Measurements from ENCODE around the gene ANKRD23. TPM values are rescaled to one million over a fixed set of nuclear protein-coding genes. Genes with fewer than 3 reads are reported as not detected.
A peak's percentile ranks its signal among the peaks of the same experiment; 100 is the strongest.

The ANKRD23 gene
- total RNA-seq, 1 experiment from 2014 or later: 1.1 TPM

GRCh38 chr2:96881349-96882195 lies 37.8 kb upstream of the ANKRD23 start:
- Histone ChIP-seq H3K4me3 (peak overlapping the region; percentile 13; the same call in 1 of the 2 replicates), H3K9me3 (replicated peaks) (no peaks in the 10 kb centered on the region), H3K36me3 (no peaks in the 10 kb centered on the region), H3K27me3 (no peaks in the 10 kb centered on the region), H3K4me1 (peaks cover 46% of the 10 kb centered on the region), H3K27ac (peak overlapping the region; percentile 89)
- DNase-seq: peak; percentile 52 to 69

DNA sequence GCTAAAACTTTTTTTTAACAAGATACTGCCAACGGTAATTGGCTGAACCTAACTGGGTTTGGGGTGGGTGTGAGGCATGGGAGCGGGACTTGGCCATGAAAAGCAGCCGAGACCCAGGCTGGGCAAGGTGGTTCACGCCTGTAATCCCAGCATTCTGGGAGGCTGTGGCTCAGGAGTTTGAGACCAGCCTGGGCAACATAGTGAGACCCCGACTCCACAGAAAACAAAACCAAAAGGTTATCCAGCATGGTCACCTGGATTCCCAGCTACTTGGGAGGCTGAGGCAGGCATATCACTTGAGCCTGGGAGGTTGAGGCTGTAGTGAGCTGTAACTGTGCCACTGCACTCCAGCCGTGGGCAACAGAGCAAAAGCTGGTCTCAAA lies 37.1 kb upstream of the ANKRD23 start:
- peaks cover 53% of the 10 kb centered on the region for H3K4me1 ChIP-seq
- H3K36me3 ChIP-seq: no peaks in the 10 kb centered on the region
- H3K9me3 ChIP-seq (replicated peaks): no peaks in the 10 kb centered on the region
- no peaks in the 10 kb centered on the region for H3K27me3 ChIP-seq
- no peak overlapping the region; the same call in 1 of the 2 replicates for H3K27ac ChIP-seq
- H3K4me3 ChIP-seq: no peak overlapping the region
- no peak for DNase-seq

GRCh38 chr2:96879545-96880040 lies 35.8 kb upstream of the ANKRD23 start:
- DNase-seq: no peak
- Histone ChIP-seq H3K4me1 (peaks cover 61% of the 10 kb centered on the region), H3K27me3 (no peaks in the 10 kb centered on the region), H3K9me3 (replicated peaks) (no peaks in the 10 kb centered on the region), H3K4me3 (no peak overlapping the region), H3K27ac (no peak overlapping the region), H3K36me3 (no peaks in the 10 kb centered on the region)

- peaks cover 61% of the 10 kb centered on the region for H3K4me1 ChIP-seq
- no peaks in the 10 kb centered on the region for H3K27me3 ChIP-seq
- no peak overlapping the region for H3K4me3 ChIP-seq
- H3K27ac ChIP-seq: no peak overlapping the region
- no peak for DNase-seq
- H3K36me3 ChIP-seq: no peaks in the 10 kb centered on the region
- H3K9me3 ChIP-seq (replicated peaks): no peaks in the 10 kb centered on the region
Observed at GRCh38 chr2:96878796-96879544, 35.1 kb upstream of the ANKRD23 start.

GRCh38 chr2:96878171-96878570 lies 34.4 kb upstream of the ANKRD23 start:
- Histone ChIP-seq H3K27ac (peak overlapping the region; percentile 23), H3K4me1 (peaks cover 62% of the 10 kb centered on the region), H3K36me3 (no peaks in the 10 kb centered on the region), H3K27me3 (no peaks in the 10 kb centered on the region), H3K9me3 (replicated peaks) (no peaks in the 10 kb centered on the region), H3K4me3 (no peak overlapping the region)
- DNase-seq: no peak

DNA sequence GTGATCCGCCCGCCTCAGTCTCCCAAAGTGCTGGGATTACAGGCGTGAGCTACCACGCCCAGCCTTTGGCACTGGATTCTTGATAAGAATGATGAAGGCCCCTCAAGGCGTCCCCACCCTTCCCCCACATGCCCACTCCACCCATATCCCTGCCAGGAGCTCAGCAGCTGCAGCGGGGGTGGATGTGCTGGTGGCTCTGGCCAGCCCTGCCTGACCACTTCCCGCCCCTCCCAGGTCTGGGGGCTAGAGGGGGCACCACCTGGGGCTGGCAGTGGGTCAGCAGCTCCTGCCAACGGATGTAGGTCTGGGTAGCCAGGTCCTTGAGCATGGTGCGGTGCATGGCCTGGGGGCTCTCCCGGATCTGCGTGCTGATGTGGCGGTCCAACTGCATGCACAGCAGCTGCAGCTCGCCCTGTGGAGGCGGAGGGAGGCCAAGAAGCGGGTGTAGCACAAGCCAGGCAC lies 33.8 kb upstream of the ANKRD23 start:
- Histone ChIP-seq H3K9me3 (replicated peaks) (no peaks in the 10 kb centered on the region), H3K27me3 (no peaks in the 10 kb centered on the region), H3K4me1 (peaks cover 57% of the 10 kb centered on the region), H3K27ac (peak overlapping the region; percentile 23), H3K36me3 (no peaks in the 10 kb centered on the region), H3K4me3 (no peak overlapping the region)
- DNase-seq: peak; percentile 75 to 78

DNA sequence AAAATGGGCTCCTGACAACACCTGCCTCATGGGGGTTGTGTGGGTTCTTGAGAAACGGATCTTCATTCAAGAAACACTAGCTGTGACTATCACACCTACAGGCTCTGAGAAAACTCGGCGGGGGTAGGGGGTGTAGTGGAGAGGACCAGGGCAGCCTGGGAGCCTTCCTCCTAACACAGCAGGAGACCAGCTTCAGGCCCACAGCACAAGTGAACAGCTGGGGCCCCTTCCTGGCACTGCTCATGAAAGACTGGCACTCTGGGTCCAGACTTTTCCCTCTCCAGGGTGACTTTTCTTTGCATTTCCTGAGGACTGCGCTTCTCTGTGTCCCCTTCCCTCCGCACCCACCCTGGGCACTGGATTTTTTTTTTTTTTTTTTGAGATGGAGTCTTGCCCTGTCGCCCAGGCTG lies 33.2 kb upstream of the ANKRD23 start:
- no peaks in the 10 kb centered on the region for H3K27me3 ChIP-seq
- no peaks in the 10 kb centered on the region for H3K9me3 ChIP-seq (replicated peaks)
- no peaks in the 10 kb centered on the region for H3K36me3 ChIP-seq
- H3K27ac ChIP-seq: peak overlapping the region; percentile 23; the same call in 1 of the 2 replicates
- no peak overlapping the region for H3K4me3 ChIP-seq
- H3K4me1 ChIP-seq: peaks cover 51% of the 10 kb centered on the region
- DNase-seq: peak in 1 of 2 experiments; percentile 50

- Histone ChIP-seq H3K4me1 (peaks cover 45% of the 10 kb centered on the region), H3K27me3 (no peaks in the 10 kb centered on the region), H3K9me3 (replicated peaks) (no peaks in the 10 kb centered on the region), H3K4me3 (no peak overlapping the region), H3K27ac (peak overlapping the region; percentile 23; the same call in 1 of the 2 replicates), H3K36me3 (no peaks in the 10 kb centered on the region)
- peak; percentile 60 to 77 for DNase-seq
Observed at GRCh38 chr2:96876269-96877041, 32.6 kb upstream of the ANKRD23 start.

DNA sequence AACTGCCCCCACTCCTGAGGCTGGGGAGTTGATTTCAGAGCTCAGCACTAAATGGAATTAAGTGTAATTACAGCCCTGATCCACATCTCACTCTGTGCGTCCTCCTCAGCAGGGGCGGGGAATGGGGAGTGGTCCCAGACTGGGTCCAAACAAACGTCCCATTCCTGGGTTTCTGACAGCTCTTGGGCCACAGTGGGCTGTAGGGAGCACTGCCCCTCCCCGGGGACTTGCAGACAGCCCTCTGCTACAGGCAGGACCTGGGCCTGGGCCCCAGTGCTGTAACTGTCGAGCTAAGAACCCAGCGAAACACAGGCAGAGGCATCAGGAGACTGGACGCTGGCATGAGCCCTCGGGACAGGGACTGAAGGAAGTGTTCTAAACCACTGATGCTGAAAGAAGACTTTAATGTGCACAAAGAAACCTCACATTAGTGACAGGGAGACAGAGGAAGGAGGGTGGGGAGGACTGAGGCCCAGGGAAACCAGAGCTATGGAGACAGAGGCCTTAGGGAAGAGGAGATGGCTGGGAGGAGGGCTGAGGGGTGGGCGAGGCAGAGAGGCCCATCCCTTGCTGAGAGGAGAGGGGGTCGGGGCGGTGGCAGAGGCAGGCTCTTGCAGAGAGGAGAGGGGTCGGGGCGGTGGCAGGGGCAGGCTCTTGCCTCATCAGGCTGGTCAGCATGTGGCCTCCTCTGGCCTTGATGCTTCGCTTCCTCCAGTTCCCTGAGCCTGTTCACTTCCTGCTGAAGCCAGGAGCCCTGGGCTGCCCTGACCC lies 31.9 kb upstream of the ANKRD23 start:
- Histone ChIP-seq H3K9me3 (replicated peaks) (no peaks in the 10 kb centered on the region), H3K27me3 (no peaks in the 10 kb centered on the region), H3K27ac (peak overlapping the region; percentile 23; the same call in 1 of the 2 replicates), H3K4me3 (no peak overlapping the region), H3K36me3 (no peaks in the 10 kb centered on the region), H3K4me1 (peaks cover 40% of the 10 kb centered on the region)
- no peak for DNase-seq

- no peak overlapping the region for H3K4me3 ChIP-seq
- H3K27me3 ChIP-seq: no peaks in the 10 kb centered on the region
- H3K4me1 ChIP-seq: peaks cover 44% of the 10 kb centered on the region
- no peak for DNase-seq
- H3K36me3 ChIP-seq: no peaks in the 10 kb centered on the region
- H3K9me3 ChIP-seq (replicated peaks): no peaks in the 10 kb centered on the region
- H3K27ac ChIP-seq: no peak overlapping the region
Observed at GRCh38 chr2:96874198-96874831, 30.5 kb upstream of the ANKRD23 start.

- no peak overlapping the region for H3K27ac ChIP-seq
- DNase-seq: no peak
- no peaks in the 10 kb centered on the region for H3K9me3 ChIP-seq (replicated peaks)
- no peaks in the 10 kb centered on the region for H3K36me3 ChIP-seq
- no peaks in the 10 kb centered on the region for H3K27me3 ChIP-seq
- no peak overlapping the region for H3K4me3 ChIP-seq
- H3K4me1 ChIP-seq: peaks cover 44% of the 10 kb centered on the region
Observed at GRCh38 chr2:96873651-96874096, 29.9 kb upstream of the ANKRD23 start.

DNA sequence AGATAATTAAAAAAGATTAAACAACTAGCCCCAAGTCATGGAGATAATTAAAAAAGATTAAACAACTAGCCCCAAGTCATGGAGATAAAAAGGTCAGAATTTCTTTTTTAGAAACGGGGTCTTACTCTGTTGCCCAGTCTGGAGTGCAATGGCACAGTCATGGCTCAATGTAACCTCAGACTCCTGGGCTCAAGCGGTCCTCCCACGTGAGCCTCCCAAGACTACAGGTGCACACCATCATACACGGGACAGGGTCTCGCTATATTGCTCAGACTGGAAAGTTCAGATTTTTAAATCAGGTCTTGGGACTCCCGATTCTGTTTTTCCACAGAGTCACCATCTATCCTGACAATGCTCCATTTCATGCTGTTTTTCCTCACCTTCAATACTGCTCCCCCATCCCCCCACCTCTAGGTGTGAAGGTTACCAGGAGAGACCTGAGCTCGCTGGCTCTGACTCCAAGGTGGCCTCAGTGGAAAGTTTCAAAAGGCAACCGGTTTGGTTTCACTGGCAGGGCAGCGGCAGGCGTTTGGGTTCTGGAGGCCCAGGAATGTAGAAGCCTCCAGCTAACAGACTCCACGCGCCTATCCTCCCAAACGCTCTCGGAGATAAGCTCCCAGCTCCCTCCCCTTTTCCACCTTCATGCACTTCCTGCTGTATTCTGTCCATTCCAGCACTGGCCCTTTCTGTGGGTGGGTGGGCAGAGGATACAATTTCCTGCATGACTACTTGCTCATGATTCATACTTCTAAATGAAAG lies 28.9 kb upstream of the ANKRD23 start:
- H3K36me3 ChIP-seq: no peaks in the 10 kb centered on the region
- H3K27ac ChIP-seq: no peak overlapping the region
- H3K27me3 ChIP-seq: no peaks in the 10 kb centered on the region
- peaks cover 35% of the 10 kb centered on the region for H3K4me1 ChIP-seq
- H3K4me3 ChIP-seq: no peak overlapping the region
- no peak for DNase-seq
- no peaks in the 10 kb centered on the region for H3K9me3 ChIP-seq (replicated peaks)
